PFSK-1 (cell line): ENCODE results near the gene BTN1A1.

Source experiments
- FOXP2 ChIP-seq: optimal IDR thresholded peaks from 2 replicates; pipeline ENCODE3; 2011; ENCODE audit warnings: borderline replicate concordance, control low read depth, inconsistent platforms; ENCODE audit not compliant: insufficient read depth; ENCODE audit errors: extremely low read length, extremely low read depth
- POLR2AphosphoS5 ChIP-seq: IDR thresholded peaks from 2 replicates; pipeline ENCODE4 v1.6.1; 2012; ENCODE audit warnings: low read depth, mild to moderate bottlenecking, control low read depth, low read length, moderate library complexity
- REST ChIP-seq, 2 experiments: IDR thresholded peaks; 2 replicates each; pipeline versions ENCODE4 v1.6.1 to v1.8.0; 2011 to 2012; ENCODE audit warnings: low read depth in 2 of 2, low read length in 2 of 2, control low read depth in 1 of 2, inconsistent platforms in 1 of 2, mild to moderate bottlenecking in 1 of 2, moderate library complexity in 1 of 2; ENCODE audit not compliant: insufficient read depth in 1 of 2
- SIN3A ChIP-seq: IDR thresholded peaks from 2 replicates; pipeline ENCODE4 v1.6.1; 2012; ENCODE audit warnings: mild to moderate bottlenecking, low read length, moderate library complexity, borderline replicate concordance; ENCODE audit not compliant: insufficient read depth
- TAF1 ChIP-seq: IDR thresholded peaks from 2 replicates; pipeline ENCODE4 v1.6.1; 2012; ENCODE audit warnings: low read length, control low read depth, borderline replicate concordance; ENCODE audit not compliant: insufficient read depth

BTN1A1 gene

GRCh38 chr6:26483727-26484126 is 16.4 kb upstream of the BTN1A1 start:
- TF ChIP-seq TAF1 (no peak), FOXP2 (no peak), SIN3A (no peak), REST (IDR thresholded peaks at IDR 0.05; ENCODE audit: insufficient read depth in 1 of 2, low read depth in 2 of 2, low read length in 2 of 2) (no peak), POLR2AphosphoS5 (no peak)

GRCh38 chr6:26484161-26484560 is 15.9 kb upstream of the BTN1A1 start:
- no peak for TF ChIP-seq SIN3A
- no peak for TF ChIP-seq FOXP2
- TF ChIP-seq POLR2AphosphoS5: no peak
- no peak for TF ChIP-seq TAF1

GRCh38 chr6:26485112-26485780 is 14.9 kb upstream of the BTN1A1 start:
- TF ChIP-seq SIN3A: no peak

- TF ChIP-seq POLR2AphosphoS5 (no peak), TAF1 (no peak), SIN3A (no peak), REST (IDR thresholded peaks at IDR 0.05; ENCODE audit: insufficient read depth in 1 of 2, low read depth in 2 of 2, low read length in 2 of 2) (no peak), FOXP2 (no peak)
Measured at GRCh38 chr6:26486358-26486757, 13.7 kb upstream of the BTN1A1 start.

- no peak for TF ChIP-seq FOXP2
- no peak for TF ChIP-seq REST (IDR thresholded peaks at IDR 0.05; ENCODE audit: insufficient read depth in 1 of 2, low read depth in 2 of 2, low read length in 2 of 2)
- TF ChIP-seq SIN3A: no peak
- no peak for TF ChIP-seq TAF1
- TF ChIP-seq POLR2AphosphoS5: no peak
Measured at GRCh38 chr6:26487466-26487865, 12.6 kb upstream of the BTN1A1 start.

- TF ChIP-seq SIN3A (no peak), REST (IDR thresholded peaks at IDR 0.05; ENCODE audit: insufficient read depth in 1 of 2, low read depth in 2 of 2, low read length in 2 of 2) (no peak), TAF1 (no peak), POLR2AphosphoS5 (no peak), FOXP2 (no peak)
Measured at GRCh38 chr6:26489996-26490964, 9.8 kb upstream of the BTN1A1 start.
